ENCODE measurements around the gene FAM170B.

The FAM170B gene

GRCh38 chr10:49139846-49140195, 6.0 kb upstream of the FAM170B start:
- Histone ChIP-seq H3K9ac (ENCODE audit: low read length) (no peak overlapping the region), H3K36me3 (ENCODE audit: control insufficient read depth, insufficient read depth, low read length) (no peaks in the 10 kb centered on the region), H3K4me3 (ENCODE audit: low read length) (no peak overlapping the region), H3K27me3 (ENCODE audit: control insufficient read depth, insufficient read depth, low read length) (no peaks in the 10 kb centered on the region), H3K4me1 (ENCODE audit: control insufficient read depth, insufficient read depth, low read length) (no peaks in the 10 kb centered on the region), H3K27ac (ENCODE audit: low read depth, low read length) (no peak overlapping the region)

DNA sequence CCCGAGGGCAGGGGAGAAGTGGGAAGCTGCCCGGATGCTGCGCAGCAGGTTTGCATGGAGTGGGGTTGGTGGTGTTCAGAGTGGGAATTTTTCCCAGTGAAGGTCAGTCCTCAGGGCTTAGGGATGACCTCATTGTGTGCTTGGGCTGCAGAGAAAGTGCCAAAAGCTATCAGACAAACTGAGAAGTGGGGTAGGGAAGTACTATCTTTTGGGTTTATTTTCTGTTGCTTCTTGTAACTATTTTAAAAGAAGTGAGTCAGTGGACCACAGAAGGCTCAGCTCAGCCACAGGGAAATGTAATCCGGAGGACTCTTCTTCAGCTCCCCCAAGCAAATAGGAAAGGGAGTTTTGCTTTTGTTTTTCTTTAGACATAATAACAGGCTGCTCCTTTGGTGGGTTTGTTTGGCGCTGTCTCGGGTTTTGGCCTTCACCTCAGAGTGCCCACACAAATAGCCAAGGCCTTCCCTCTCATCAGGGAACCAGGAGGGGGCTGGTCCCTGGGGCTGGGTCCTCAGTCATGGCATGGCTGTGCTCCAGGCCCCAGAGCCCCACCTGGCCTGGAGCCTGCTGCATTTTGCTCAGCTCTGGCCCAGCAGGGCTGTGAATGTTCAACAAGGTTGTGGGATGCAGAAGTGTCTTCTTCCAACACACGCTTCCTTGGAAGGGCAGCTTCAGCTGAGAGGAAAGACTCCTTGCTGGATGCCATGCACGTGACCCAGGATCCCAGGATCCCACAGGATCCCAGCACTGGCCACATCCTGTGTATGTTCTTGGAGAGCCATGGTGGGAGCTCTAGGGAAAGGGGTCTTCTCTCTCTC, 5.4 kb upstream of the FAM170B start:
- H3K9ac ChIP-seq (ENCODE audit: low read length): no peak overlapping the region
- H3K36me3 ChIP-seq (ENCODE audit: control insufficient read depth, insufficient read depth, low read length): no peaks in the 10 kb centered on the region
- no peaks in the 10 kb centered on the region for H3K4me1 ChIP-seq (ENCODE audit: control insufficient read depth, insufficient read depth, low read length)
- no peak overlapping the region for H3K4me3 ChIP-seq (ENCODE audit: low read length)
- no peaks in the 10 kb centered on the region for H3K27me3 ChIP-seq (ENCODE audit: control insufficient read depth, insufficient read depth, low read length)
- H3K27ac ChIP-seq (ENCODE audit: low read depth, low read length): no peak overlapping the region

GRCh38 chr10:49138361-49138891, 4.6 kb upstream of the FAM170B start:
- Histone ChIP-seq H3K9ac (ENCODE audit: low read length) (no peak overlapping the region), H3K27me3 (ENCODE audit: control insufficient read depth, insufficient read depth, low read length) (no peaks in the 10 kb centered on the region), H3K27ac (ENCODE audit: low read depth, low read length) (no peak overlapping the region), H3K36me3 (ENCODE audit: control insufficient read depth, insufficient read depth, low read length) (no peaks in the 10 kb centered on the region), H3K4me1 (ENCODE audit: control insufficient read depth, insufficient read depth, low read length) (no peaks in the 10 kb centered on the region), H3K4me3 (ENCODE audit: low read length) (no peak overlapping the region)

DNA sequence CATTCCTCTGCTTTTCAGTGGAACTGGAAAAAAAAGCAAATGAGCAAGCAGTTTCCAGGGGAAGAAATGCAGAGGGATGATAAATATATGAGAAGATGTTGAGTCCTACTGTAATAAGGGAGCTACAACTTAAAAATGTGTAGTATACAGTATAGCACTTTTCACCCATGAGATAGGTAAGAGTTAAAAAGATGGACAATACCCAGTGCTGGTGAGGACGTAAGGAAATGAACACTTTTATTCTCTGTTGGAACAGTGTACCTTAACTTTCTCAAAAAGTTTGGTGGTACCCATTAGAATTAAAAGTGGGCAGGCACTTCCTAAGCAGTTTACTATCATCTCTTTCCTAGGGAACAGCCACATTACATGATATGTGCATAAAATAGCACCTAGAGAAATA, 2.7 kb upstream of the FAM170B start:
- Histone ChIP-seq H3K4me3 (ENCODE audit: low read length) (no peak overlapping the region), H3K27me3 (ENCODE audit: control insufficient read depth, insufficient read depth, low read length) (no peaks in the 10 kb centered on the region), H3K9ac (ENCODE audit: low read length) (no peak overlapping the region), H3K4me1 (ENCODE audit: control insufficient read depth, insufficient read depth, low read length) (no peaks in the 10 kb centered on the region), H3K27ac (ENCODE audit: low read depth, low read length) (no peak overlapping the region), H3K36me3 (ENCODE audit: control insufficient read depth, insufficient read depth, low read length) (no peaks in the 10 kb centered on the region)

- no peak overlapping the region for H3K27ac ChIP-seq (ENCODE audit: low read depth, low read length)
- H3K36me3 ChIP-seq (ENCODE audit: control insufficient read depth, insufficient read depth, low read length): no peaks in the 10 kb centered on the region
Measured at GRCh38 chr10:49135575-49136313, 1.9 kb upstream of the FAM170B start.

GRCh38 chr10:49134327-49134726, 506 bp upstream of the FAM170B start:
- Histone ChIP-seq H3K4me1 (ENCODE audit: control insufficient read depth, insufficient read depth, low read length) (no peaks in the 10 kb centered on the region), H3K27me3 (ENCODE audit: control insufficient read depth, insufficient read depth, low read length) (no peaks in the 10 kb centered on the region), H3K27ac (ENCODE audit: low read depth, low read length) (no peak overlapping the region), H3K4me3 (ENCODE audit: low read length) (no peak overlapping the region), H3K9ac (ENCODE audit: low read length) (no peak overlapping the region), H3K36me3 (ENCODE audit: control insufficient read depth, insufficient read depth, low read length) (no peaks in the 10 kb centered on the region)

More at GRCh38 chr10:49135575-49136313, 1.9 kb upstream of the FAM170B start:
- Histone ChIP-seq H3K4me1 (ENCODE audit: control insufficient read depth, insufficient read depth, low read length) (no peaks in the 10 kb centered on the region), H3K27me3 (ENCODE audit: control insufficient read depth, insufficient read depth, low read length) (no peaks in the 10 kb centered on the region), H3K4me3 (ENCODE audit: low read length) (no peak overlapping the region), H3K9ac (ENCODE audit: low read length) (no peak overlapping the region)

DNA sequence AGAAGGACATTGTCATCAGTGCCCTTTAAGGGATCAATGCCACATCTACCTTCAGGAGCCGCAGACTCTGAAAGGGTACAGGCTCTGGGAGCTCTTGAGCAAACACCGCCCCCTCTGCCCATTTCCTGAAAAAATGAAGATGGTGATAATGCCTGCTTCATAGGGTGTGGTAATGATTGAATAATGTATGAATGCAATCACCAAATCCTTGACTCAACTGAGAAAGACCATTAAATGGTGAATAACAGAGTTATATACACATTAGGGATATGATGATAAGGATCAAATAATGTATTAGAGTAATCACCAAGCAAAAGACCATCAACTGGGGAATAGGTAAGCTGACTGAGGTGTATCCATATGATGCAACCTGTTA, 1.5 kb downstream of the FAM170B start:
- H3K27me3 ChIP-seq (ENCODE audit: control insufficient read depth, insufficient read depth, low read length): no peaks in the 10 kb centered on the region
- no peaks in the 10 kb centered on the region for H3K36me3 ChIP-seq (ENCODE audit: control insufficient read depth, insufficient read depth, low read length)
- H3K9ac ChIP-seq (ENCODE audit: low read length): no peak overlapping the region
- H3K4me1 ChIP-seq (ENCODE audit: control insufficient read depth, insufficient read depth, low read length): no peaks in the 10 kb centered on the region
- no peak overlapping the region for H3K4me3 ChIP-seq (ENCODE audit: low read length)
- H3K27ac ChIP-seq (ENCODE audit: low read depth, low read length): no peak overlapping the region

DNA sequence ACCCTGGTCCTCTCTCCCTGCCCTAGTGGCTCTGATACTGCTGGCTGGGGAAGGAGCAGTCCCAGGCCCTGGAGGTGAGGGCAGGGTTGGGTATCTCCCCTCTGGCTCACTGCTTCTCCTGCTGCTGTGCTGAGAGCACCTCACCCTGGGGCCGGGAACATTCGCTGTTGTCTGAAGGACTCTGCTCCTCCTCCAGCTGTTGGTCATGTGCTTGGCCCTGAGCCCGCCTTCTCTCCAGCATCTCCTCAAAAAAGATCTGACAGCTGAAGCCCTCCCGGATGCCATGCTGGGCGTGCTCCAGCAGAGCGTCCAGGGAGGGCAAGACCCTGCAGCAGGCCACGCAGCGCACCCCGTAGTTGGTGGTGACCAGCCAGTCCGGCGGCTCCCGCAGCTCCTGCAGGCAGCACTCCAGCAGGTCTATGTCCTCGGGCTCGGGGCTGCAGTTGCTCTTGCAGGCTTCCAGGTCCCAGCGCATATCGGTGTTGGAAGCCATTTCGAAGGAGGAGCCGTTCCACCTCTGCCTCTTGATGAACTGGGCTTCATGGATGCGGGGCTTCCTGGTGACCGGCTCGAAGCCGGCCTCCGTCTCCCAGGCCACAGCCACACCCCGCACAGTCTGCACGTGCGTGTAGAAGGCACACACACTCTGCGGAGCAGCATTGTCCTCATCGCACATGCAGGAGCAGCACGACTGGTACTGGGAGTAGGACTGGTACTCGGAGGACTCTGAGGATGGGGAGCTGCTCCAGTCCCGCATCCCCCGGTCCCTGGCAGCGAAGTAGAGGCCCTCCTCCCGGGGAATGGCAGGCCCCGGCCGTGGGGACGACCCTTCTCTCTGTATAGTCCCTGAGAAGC, 2.1 kb downstream of the FAM170B start:
- no peak overlapping the region for H3K9ac ChIP-seq (ENCODE audit: low read length)
- H3K4me3 ChIP-seq (ENCODE audit: low read length): no peak overlapping the region
- no peak overlapping the region for H3K27ac ChIP-seq (ENCODE audit: low read depth, low read length)
- H3K27me3 ChIP-seq (ENCODE audit: control insufficient read depth, insufficient read depth, low read length): no peaks in the 10 kb centered on the region
- no peaks in the 10 kb centered on the region for H3K4me1 ChIP-seq (ENCODE audit: control insufficient read depth, insufficient read depth, low read length)
- no peaks in the 10 kb centered on the region for H3K36me3 ChIP-seq (ENCODE audit: control insufficient read depth, insufficient read depth, low read length)

- H3K9ac ChIP-seq (ENCODE audit: low read length): no peak overlapping the region
- no peaks in the 10 kb centered on the region for H3K27me3 ChIP-seq (ENCODE audit: control insufficient read depth, insufficient read depth, low read length)
- H3K36me3 ChIP-seq (ENCODE audit: control insufficient read depth, insufficient read depth, low read length): no peaks in the 10 kb centered on the region
- H3K4me1 ChIP-seq (ENCODE audit: control insufficient read depth, insufficient read depth, low read length): no peaks in the 10 kb centered on the region
- H3K4me3 ChIP-seq (ENCODE audit: low read length): no peak overlapping the region
- H3K27ac ChIP-seq (ENCODE audit: low read depth, low read length): no peak overlapping the region
Measured at GRCh38 chr10:49129376-49129775, 4.4 kb downstream of the FAM170B start.

DNA sequence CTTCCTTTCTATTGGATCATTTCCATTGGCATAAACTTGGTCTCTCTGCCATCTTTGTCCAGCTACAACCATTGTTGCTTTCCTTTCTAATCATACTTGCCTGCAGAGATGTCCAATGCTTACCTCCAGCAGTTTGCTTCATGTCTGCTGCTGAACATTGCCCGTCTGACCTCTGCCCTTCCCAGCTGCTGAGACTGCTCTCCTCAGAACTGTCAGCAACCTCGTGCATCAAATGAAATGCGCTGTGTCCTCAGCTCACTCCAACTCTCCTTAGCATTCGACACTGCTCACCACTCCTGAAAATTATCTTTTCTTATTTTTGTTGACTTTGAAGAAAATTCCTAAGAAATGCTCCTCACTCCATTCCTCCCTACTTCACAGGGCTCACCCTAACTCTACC, 5.0 kb downstream of the FAM170B start:
- H3K4me1 ChIP-seq (ENCODE audit: control insufficient read depth, insufficient read depth, low read length): no peaks in the 10 kb centered on the region
- no peaks in the 10 kb centered on the region for H3K27me3 ChIP-seq (ENCODE audit: control insufficient read depth, insufficient read depth, low read length)
- H3K9ac ChIP-seq (ENCODE audit: low read length): no peak overlapping the region
- no peaks in the 10 kb centered on the region for H3K36me3 ChIP-seq (ENCODE audit: control insufficient read depth, insufficient read depth, low read length)
- H3K27ac ChIP-seq (ENCODE audit: low read depth, low read length): no peak overlapping the region
- no peak overlapping the region for H3K4me3 ChIP-seq (ENCODE audit: low read length)

DNA sequence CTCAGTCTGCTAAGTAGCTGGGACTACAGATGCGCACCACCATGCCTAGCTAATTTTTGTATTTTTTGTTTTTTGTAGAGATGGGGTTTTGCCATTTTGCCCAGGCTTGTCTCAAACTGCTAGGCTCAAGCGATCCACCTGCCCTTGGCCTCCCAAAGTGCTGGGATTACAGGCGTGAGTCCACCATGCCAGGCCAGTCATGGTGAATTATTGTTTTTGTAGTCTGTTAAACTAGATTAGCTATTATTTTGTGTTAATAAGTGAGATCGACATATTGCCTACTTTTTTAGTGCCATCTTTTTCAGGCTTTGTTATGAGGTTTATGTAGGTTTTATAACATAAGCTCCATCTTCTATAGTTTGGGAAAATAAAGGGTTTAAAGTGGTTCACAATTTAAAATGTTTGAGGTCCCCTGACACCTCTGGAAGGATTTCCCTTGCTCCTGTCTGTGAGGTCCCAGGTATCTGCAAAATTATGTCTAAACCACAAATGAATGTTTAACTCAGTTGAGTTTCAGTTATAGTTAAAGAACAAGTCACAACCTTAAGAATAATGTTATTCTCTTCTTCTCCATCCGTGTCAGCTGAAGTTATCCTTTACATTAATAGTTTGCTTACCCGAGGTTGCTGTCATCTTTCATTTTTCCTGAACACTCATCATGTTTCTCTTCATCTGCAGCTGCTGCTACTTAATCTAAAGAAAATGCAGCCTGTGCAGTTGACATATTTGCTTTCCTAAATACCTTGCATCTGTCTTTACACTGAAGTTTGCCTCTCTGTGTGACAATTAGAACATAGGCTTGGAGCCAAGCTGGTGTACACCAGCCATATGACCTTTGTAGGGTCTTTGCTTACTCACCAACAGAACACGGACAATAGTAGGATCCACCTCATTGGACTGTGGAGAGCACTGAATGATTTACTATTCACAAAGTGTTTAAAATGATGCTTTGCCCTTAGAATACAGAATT, 9.6 kb downstream of the FAM170B start:
- H3K4me1 ChIP-seq (ENCODE audit: control insufficient read depth, insufficient read depth, low read length): no peaks in the 10 kb centered on the region
- no peaks in the 10 kb centered on the region for H3K27me3 ChIP-seq (ENCODE audit: control insufficient read depth, insufficient read depth, low read length)
- no peak overlapping the region for H3K9ac ChIP-seq (ENCODE audit: low read length)
- no peak overlapping the region for H3K27ac ChIP-seq (ENCODE audit: low read depth, low read length)
- no peak overlapping the region for H3K4me3 ChIP-seq (ENCODE audit: low read length)
- no peaks in the 10 kb centered on the region for H3K36me3 ChIP-seq (ENCODE audit: control insufficient read depth, insufficient read depth, low read length)

All from rectal smooth muscle tissue (tissue), 1 donor.